A172 (cell line): ENCODE data around the gene STK36. TPM values are rescaled to one million over a fixed set of nuclear protein-coding genes. Genes with fewer than 3 reads are reported as not detected.

ENCODE experiments used
- DNase-seq: peaks from one replicate; pipeline ENCODE4 v3.0.0-alpha.2; 2015; ENCODE audit warnings: low spot score
- total RNA-seq: library from RNA; depleted of rRNA; stranded (reverse); fragments of >200 nt; shearing (Covaris generic); gene quantifications from 2 replicates; pipeline ENCODE4 v1.2.3, GENCODE V29; 2014; rRNA removed

STK36 gene
- 29.5 and 33.0 TPM in 2 replicates for total RNA-seq

GRCh38 chr2:218671654-218672566 is at the start of gene STK36, which contains the start of gene RNF25:
Gene STK36, plus strand, starts transcription at chr2:218672086. Its CDS starts 744 bp downstream, at chr2:218672830.
Gene RNF25, minus strand, starts transcription at chr2:218672002. Its CDS starts 32 bp downstream, at chr2:218671970.
- DNase-seq, result peak; percentile 94

GRCh38 chr2:218622606-218623365 is 49.1 kb upstream of the STK36 start:
- no peak for DNase-seq

- DNase-seq, result no peak
Measured at GRCh38 chr2:218623366-218623705, 48.5 kb upstream of the STK36 start.

GRCh38 chr2:218626369-218626768 is 45.5 kb upstream of the STK36 start:
- DNase-seq, result no peak

- DNase-seq, result no peak
Measured at GRCh38 chr2:218627939-218628338, 43.9 kb upstream of the STK36 start.

GRCh38 chr2:218631837-218632236 is 40.0 kb upstream of the STK36 start:
- DNase-seq, result peak; percentile 70

GRCh38 chr2:218635719-218636118 is 36.2 kb upstream of the STK36 start:
- DNase-seq, result no peak

- no peak for DNase-seq
Measured at GRCh38 chr2:218638372-218638771, 33.5 kb upstream of the STK36 start.

GRCh38 chr2:218642121-218642656 is 29.7 kb upstream of the STK36 start:
- DNase-seq, result no peak

GRCh38 chr2:218642786-218643185 is 29.1 kb upstream of the STK36 start:
- DNase-seq, result no peak

GRCh38 chr2:218643751-218644310 is 28.1 kb upstream of the STK36 start:
- DNase-seq, result no peak

- DNase-seq, result no peak
Measured at GRCh38 chr2:218644721-218645120, 27.2 kb upstream of the STK36 start.

- no peak for DNase-seq
Measured at GRCh38 chr2:218645126-218645525, 26.8 kb upstream of the STK36 start.

- peak; percentile 61 for DNase-seq
Measured at GRCh38 chr2:218648088-218648786, 23.6 kb upstream of the STK36 start.

GRCh38 chr2:218648787-218649100 is 23.1 kb upstream of the STK36 start:
- no peak for DNase-seq

- DNase-seq, result no peak
Measured at GRCh38 chr2:218655751-218656150, 16.1 kb upstream of the STK36 start.

- DNase-seq, result peak; percentile 52
Measured at GRCh38 chr2:218658671-218659257, 13.1 kb upstream of the STK36 start.

- DNase-seq, result peak; percentile 87
Measured at GRCh38 chr2:218659258-218659987, 12.5 kb upstream of the STK36 start, which contains the start of the genes BCS1L and ZNF142. Gene BCS1L, plus strand, starts transcription at chr2:218659683. Its CDS starts 1,305 bp downstream, at chr2:218660988. Gene ZNF142, minus strand, starts transcription at chr2:218659623. Its CDS starts 3,194 bp downstream, at chr2:218656429.

- DNase-seq, result no peak
Measured at GRCh38 chr2:218659988-218660358, 11.9 kb upstream of the STK36 start.

GRCh38 chr2:218662377-218662776 is 9.5 kb upstream of the STK36 start:
- no peak for DNase-seq
